ENCODE data around the gene GGN. TPM values are rescaled to one million over a fixed set of nuclear protein-coding genes. Genes with fewer than 3 reads are reported as not detected.

GGN gene
- total and polyA plus RNA-seq, 9 of the 15 experiments (the other 6 are each of a cell fraction or from before 2014, with no cell fraction given), result 0.15 to 0.33 TPM; not detected in 7

GRCh38 chr19:38374332-38375097, 13.3 kb downstream of the GGN start, which contains the start of gene PSMD8 (continued):
- 0 out of 2 replicates have a peak, but pooled peaks have one; percentile 90 for TF ChIP-seq STAT6 (CRISPR knock-in tag; IDR thresholded peaks at IDR 0.05)
- no peak for TF ChIP-seq MCM7 (IDR thresholded peaks at IDR 0.05)
- peak; percentile 69; the same call in 1 of the 2 replicates for TF ChIP-seq SMARCC2 (IDR thresholded peaks at IDR 0.05; ENCODE audit: low read depth)
- no peak for TF ChIP-seq ZC3H11A (IDR thresholded peaks at IDR 0.05; ENCODE audit: low read depth, low read length)
- peak; percentile 31 for TF ChIP-seq FIP1L1 (IDR thresholded peaks at IDR 0.05; ENCODE audit: low read depth, low read length, poor library complexity, severe bottlenecking)
- no peak for TF ChIP-seq HDGF (IDR thresholded peaks at IDR 0.05)
- TF ChIP-seq, protein P1, sequence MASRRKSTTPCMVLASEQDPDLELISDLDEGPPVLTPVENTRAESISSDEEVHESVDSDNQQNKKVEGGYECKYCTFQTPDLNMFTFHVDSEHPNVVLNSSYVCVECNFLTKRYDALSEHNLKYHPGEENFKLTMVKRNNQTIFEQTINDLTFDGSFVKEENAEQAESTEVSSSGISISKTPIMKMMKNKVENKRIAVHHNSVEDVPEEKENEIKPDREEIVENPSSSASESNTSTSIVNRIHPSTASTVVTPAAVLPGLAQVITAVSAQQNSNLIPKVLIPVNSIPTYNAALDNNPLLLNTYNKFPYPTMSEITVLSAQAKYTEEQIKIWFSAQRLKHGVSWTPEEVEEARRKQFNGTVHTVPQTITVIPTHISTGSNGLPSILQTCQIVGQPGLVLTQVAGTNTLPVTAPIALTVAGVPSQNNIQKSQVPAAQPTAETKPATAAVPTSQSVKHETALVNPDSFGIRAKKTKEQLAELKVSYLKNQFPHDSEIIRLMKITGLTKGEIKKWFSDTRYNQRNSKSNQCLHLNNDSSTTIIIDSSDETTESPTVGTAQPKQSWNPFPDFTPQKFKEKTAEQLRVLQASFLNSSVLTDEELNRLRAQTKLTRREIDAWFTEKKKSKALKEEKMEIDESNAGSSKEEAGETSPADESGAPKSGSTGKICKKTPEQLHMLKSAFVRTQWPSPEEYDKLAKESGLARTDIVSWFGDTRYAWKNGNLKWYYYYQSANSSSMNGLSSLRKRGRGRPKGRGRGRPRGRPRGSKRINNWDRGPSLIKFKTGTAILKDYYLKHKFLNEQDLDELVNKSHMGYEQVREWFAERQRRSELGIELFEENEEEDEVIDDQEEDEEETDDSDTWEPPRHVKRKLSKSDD (conservative IDR thresholded peaks at IDR 0.05; ENCODE audit: low read length), result no peak
- no peak for TF ChIP-seq SFPQ (IDR thresholded peaks at IDR 0.05; ENCODE audit: low read depth, low read length)
- peak; percentile 90 for TF ChIP-seq NKRF (IDR thresholded peaks at IDR 0.05; ENCODE audit: borderline replicate concordance)
- TF ChIP-seq POLR2G (IDR thresholded peaks at IDR 0.05; ENCODE audit: low read depth, low read length), result peak; percentile 100
- TF ChIP-seq ZNF77 (CRISPR knock-in tag; IDR thresholded peaks at IDR 0.05), result no peak
- no peak for TF ChIP-seq GATAD2A (IDR thresholded peaks at IDR 0.05)
- TF ChIP-seq CEBPG (CRISPR knock-in tag; IDR thresholded peaks at IDR 0.05), result peak; percentile 29; the same call in 1 of the 2 replicates
- TF ChIP-seq CEBPG (tag; conservative IDR thresholded peaks at IDR 0.05 in 1 of 2, IDR thresholded peaks at IDR 0.05 in 1 of 2), result peak in 1 of 2 experiments; percentile 59; a peak in 2 of 4 replicates
- TF ChIP-seq CTCFL (IDR thresholded peaks at IDR 0.05; ENCODE audit: borderline replicate concordance, insufficient read depth, low read depth, low read length, poor library complexity, severe bottlenecking), result peak; percentile 67

All from K562 (cell line).